AG04450 (cell line): Measurements from ENCODE around the gene GABRD. TPM values are rescaled to one million over a fixed set of nuclear protein-coding genes. Genes with fewer than 3 reads are reported as not detected.

Experiments used
- CTCF ChIA-PET: fragments of 300-600, 350-600 bp; formaldehyde crosslinking; extraction: SDS; loops from one replicate; lab custom pipeline; 2022; ENCODE audit warnings: antibody characterized with exemption, inconsistent platforms; lab: Charles Lee
- POLR2A ChIA-PET: fragments of 350-600 bp; formaldehyde crosslinking; extraction: SDS; loops from one replicate; lab custom pipeline; 2021; ENCODE audit warnings: antibody characterized with exemption, inconsistent platforms; lab: Yijun Ruan, JAX
- DNase-seq: peaks from one replicate; pipeline ENCODE4 v3.0.0-alpha.2; 2011; ENCODE audit warnings: low read depth, low spot score
- H3K27ac ChIP-seq: one replicate; pipeline ENCODE4 v1.5.1; 2012; ENCODE audit warnings: low read depth, low read length, control low read depth
- H3K27me3 ChIP-seq: one replicate; pipeline ENCODE4 v1.6.0; 2012; ENCODE audit warnings: low read length; ENCODE audit not compliant: control insufficient read depth, insufficient read depth
- H3K4me3 ChIP-seq: 2 replicates; pipeline ENCODE4 v1.5.1; 2011; ENCODE audit warnings: mild to moderate bottlenecking, low read depth, low read length, control low read depth
- H3K9me3 ChIP-seq: 2 replicates; pipeline ENCODE4 v1.5.1; 2012; ENCODE audit warnings: low read length; ENCODE audit not compliant: control insufficient read depth, insufficient read depth
- polyA plus RNA-seq: library from polyadenylated mRNA; depleted of rRNA; stranded (reverse); fragments of >200 nt; gene quantifications from 2 replicates; pipeline ENCODE4 v1.2.3, GENCODE V29; 2011
- TF ChIP-seq, protein P1 (sequence below): IDR thresholded peaks from 2 replicates; pipeline ENCODE4 v1.5.1; 2011; ENCODE audit warnings: low read depth, low read length, control low read depth, inconsistent platforms

The GABRD gene
- polyA plus RNA-seq, 1 experiment: not detected

DNA sequence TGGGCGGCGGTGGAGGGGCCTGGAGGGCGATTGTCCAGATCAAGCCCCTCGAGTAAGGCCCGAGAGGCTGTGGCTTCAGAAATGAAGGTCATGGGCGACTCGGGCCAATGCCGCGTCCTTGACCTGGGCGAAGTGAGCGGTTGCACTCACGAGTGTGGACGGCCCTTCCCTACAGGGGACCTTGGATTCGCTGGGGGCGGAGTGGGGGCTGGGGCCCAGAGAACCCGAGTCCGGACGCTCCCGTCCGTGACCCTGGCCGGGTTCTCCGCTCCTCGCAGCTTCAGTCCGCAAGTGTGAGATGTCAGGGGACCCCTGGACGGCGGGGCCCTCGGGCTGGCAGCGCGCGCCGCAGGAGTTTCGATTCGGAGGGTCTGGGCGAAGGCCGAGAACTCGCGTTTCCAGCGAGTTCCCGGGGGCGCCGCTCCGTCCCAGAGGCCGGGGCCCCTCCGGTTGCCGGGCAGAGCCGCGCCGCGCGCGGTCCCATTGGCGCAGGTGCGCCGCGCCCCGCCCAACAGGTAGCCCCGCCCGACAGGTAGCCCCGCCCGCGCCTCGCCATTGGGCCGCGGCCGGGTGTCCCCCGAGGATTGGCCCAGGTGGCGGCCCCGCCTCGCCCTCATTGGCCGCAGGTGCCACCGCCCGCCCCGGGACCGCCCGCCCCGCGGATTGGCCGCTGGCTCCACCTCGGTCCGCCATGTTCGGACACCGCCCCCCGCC, 30.7 kb downstream of the GABRD start, which contains the start of gene PRKCZ:
PRKCZ (plus strand) TSS at position 694 of the 714 bp plus-strand sequence. CDS start 220 bp downstream, outside the sequence.
- Histone ChIP-seq H3K27me3 (peaks cover 52% of the 10 kb centered on the region), H3K4me3 (no peak within 1 kb of the TSS; the same call in 1 of the 2 replicates), H3K27ac (no peak within 1 kb of the TSS), H3K9me3 (peaks cover 7% of the 10 kb centered on the region; the same call in 1 of the 2 replicates)
- ChIA-PET CTCF (no interaction called here), POLR2A (no interaction called here)
- no peak for DNase-seq
- TF ChIP-seq, protein P1, sequence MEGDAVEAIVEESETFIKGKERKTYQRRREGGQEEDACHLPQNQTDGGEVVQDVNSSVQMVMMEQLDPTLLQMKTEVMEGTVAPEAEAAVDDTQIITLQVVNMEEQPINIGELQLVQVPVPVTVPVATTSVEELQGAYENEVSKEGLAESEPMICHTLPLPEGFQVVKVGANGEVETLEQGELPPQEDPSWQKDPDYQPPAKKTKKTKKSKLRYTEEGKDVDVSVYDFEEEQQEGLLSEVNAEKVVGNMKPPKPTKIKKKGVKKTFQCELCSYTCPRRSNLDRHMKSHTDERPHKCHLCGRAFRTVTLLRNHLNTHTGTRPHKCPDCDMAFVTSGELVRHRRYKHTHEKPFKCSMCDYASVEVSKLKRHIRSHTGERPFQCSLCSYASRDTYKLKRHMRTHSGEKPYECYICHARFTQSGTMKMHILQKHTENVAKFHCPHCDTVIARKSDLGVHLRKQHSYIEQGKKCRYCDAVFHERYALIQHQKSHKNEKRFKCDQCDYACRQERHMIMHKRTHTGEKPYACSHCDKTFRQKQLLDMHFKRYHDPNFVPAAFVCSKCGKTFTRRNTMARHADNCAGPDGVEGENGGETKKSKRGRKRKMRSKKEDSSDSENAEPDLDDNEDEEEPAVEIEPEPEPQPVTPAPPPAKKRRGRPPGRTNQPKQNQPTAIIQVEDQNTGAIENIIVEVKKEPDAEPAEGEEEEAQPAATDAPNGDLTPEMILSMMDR: no peak

DNA sequence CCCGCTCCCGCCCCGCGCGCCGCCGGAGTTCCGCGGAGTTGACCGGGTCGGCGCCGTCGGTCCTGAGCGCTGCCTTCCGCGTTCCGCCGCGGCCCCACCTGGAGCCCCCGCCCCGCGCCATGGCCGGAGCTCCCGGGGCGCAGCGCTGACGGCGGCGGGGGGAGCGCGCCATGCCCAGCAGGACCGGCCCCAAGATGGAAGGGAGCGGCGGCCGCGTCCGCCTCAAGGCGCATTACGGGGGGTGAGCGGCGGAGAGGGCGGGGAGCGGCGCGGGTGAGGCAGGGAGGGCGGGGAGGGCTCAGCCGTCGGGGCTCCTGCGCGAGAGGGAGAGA, 31.3 kb downstream of the GABRD start:
- POLR2A ChIA-PET: no interaction called here
- TF ChIP-seq, protein P1: no peak
- Histone ChIP-seq H3K27ac (no peak overlapping the region), H3K27me3 (peaks cover 52% of the 10 kb centered on the region), H3K4me3 (no peak overlapping the region), H3K9me3 (peaks cover 7% of the 10 kb centered on the region; the same call in 1 of the 2 replicates)
- CTCF ChIA-PET: no interaction called here
- DNase-seq: no peak

DNA sequence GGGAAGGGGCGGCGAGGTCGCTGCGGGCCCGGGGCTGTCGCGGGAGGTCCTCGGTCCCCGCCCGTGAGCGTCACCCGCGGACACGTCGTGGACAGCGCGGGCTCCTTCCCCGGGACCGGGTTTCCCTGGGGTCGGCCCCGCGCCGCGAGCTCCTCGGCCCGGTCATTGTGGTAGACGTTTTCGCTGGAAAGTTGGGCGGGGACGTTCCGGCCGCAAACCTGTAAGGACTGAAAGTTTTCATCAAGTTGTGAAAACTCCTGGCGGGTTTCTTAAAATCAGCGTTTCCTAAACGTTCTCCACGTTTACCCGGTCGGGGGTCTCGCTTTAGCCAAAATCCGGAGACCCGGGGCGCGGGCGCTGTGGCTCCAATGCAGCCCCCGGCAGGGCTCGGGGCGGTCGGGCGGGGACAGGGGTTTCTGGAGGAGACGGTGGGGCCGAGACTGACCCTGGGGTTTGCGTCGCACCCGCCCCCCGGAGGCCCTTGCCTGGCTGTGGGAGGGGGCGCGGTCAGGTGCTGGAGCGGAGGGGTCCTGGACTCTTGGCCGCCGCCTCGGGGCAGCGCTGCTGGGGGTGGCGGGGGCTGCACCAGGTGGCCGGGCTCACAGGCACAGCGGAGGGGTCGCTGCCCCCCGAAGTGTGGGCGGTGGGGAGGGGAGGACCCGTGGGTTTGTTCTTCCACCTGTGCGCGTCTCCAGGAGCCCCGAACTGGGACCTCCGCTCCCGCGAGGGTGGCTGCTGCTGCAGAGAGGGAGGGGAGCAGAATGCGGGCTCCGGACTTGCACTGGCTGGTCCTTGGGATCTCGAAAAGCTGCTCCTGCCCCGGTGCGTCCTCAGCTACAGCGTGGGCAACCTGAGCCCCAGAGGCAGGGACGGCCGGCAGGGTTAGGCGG, 31.9 kb downstream of the GABRD start:
- Histone ChIP-seq H3K9me3 (peaks cover 7% of the 10 kb centered on the region; the same call in 1 of the 2 replicates), H3K27ac (no peak overlapping the region), H3K4me3 (no peak overlapping the region), H3K27me3 (peaks cover 47% of the 10 kb centered on the region)
- CTCF ChIA-PET: no interaction called here
- no peak for DNase-seq
- TF ChIP-seq, protein P1: no peak
- POLR2A ChIA-PET: no interaction called here

DNA sequence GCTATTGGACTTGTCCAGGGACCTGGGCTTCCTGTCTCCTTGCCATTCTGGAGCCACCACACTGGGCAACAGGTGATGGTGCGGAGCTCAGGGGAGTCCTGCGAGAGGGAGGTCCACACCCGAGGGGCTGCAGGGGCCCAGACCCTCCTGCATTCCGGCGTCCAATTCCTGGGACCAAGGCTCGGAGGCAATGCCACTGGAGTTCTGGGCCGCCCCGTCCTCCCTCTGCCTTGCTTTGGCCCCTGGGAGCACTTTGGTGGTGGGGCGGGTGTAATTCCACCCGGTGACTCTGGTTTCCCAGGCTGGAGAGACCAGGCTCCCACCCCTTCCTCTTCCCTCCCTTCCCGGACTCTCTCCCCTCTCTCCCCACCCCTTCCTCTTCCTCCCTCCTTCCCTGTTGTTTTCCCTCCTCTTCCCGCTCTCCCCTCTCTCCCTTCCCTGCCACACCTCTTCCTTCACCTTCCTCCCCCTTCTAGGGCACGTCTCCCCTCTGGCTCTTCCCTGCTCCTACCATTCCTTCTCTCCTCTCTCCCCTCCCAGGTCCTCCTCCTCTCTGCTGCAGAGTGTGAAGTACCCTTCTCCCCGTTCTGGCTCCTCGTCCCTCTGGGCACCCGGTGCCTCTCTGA, 33.0 kb downstream of the GABRD start:
- H3K27me3 ChIP-seq: peaks cover 38% of the 10 kb centered on the region
- peaks cover 11% of the 10 kb centered on the region; the same call in 1 of the 2 replicates for H3K9me3 ChIP-seq
- ChIA-PET CTCF (no interaction called here), POLR2A (no interaction called here)
- TF ChIP-seq, protein P1: no peak
- no peak overlapping the region for H3K27ac ChIP-seq
- no peak for DNase-seq
- no peak overlapping the region for H3K4me3 ChIP-seq
